NCI-H460 (cell line): Measurements from ENCODE around the gene CFTR. TPM values are rescaled to one million over a fixed set of nuclear protein-coding genes. Genes with fewer than 3 reads are reported as not detected.

ENCODE experiments used
- small RNA-seq, 2 experiments: library from RNA; depleted of rRNA; stranded (forward); fragments of <200 nt; gene quantifications; one replicate each; pipeline ENCODE3, GENCODE V24; 2014
- total RNA-seq: library from RNA; depleted of rRNA; stranded (reverse); fragments of >200 nt; shearing (Covaris generic); gene quantifications from 2 replicates; pipeline ENCODE4 v1.2.3, GENCODE V29; 2014; rRNA removed

Gene CFTR
- total RNA-seq, 1 experiment from 2014 or later = not detected

Small RNAs within 50 kb of the gene (small RNA-seq; reads per million reads assigned to genes)
- gene AC000111.1 (0 reads per million in 2 experiments), gene AC000111.2 (0 reads per million in 2 experiments)

Other genes starting within 250 kb of the CFTR start
- gene WNT2, start 157.0 kb upstream of the CFTR start, total RNA-seq = not detected in 2 replicates
- gene ASZ1, start 52.5 kb upstream of the CFTR start, total RNA-seq = not detected in 2 replicates